ENCODE data around the gene GCG. TPM values are rescaled to one million over a fixed set of nuclear protein-coding genes. Genes with fewer than 3 reads are reported as not detected.

Gene GCG
- total and polyA plus RNA-seq, 4 donors = not detected

DNA sequence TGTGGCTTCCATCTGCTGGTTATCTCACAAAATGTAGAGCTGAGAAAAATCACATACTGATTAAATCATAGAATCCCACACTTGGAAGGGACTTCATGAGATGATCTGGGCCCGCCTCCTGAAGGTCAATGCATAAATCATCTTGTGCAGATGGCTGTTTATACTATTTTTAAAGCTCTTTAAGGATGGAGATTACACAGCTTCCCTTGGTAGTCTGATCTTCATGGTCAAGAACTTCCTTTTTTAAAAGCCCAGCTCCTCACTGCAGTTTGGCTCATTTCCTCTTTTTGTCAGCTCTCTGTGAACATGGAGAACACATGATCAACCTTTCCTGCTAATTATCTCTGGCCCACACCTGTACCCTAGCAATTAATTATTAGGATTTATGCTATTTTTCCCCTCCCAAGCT, 25.9 kb downstream of the GCG start:
- H3K4me3 ChIP-seq (ENCODE audit: low read depth in 1 of 3, low read length in 3 of 3) = no peak overlapping the region
- H3K27me3 ChIP-seq (ENCODE audit: control insufficient read depth in 4 of 4, insufficient read depth in 4 of 4, low read length in 3 of 4) = no peaks in the 10 kb centered on the region
- no peaks in the 10 kb centered on the region for H3K36me3 ChIP-seq (ENCODE audit: control insufficient read depth in 4 of 4, insufficient read depth in 3 of 4, low read depth in 1 of 4, low read length in 3 of 4)
- H3K9me3 ChIP-seq (ENCODE audit: control insufficient read depth in 4 of 4, low read length in 3 of 4) = no peaks in the 10 kb centered on the region
- no peak overlapping the region for H3K27ac ChIP-seq (ENCODE audit: low read depth in 1 of 2, low read length in 2 of 2)
- 53% methylated on average over 1 of the region's 1 CpG for WGBS
- DNase-seq (ENCODE audit: low spot score) = no peak
- no peak for TF ChIP-seq EGR1 (IDR thresholded peaks at IDR 0.05; ENCODE audit: low read depth in 2 of 2)
- no peak for TF ChIP-seq HNF4G (IDR thresholded peaks at IDR 0.05)
- TF ChIP-seq RAD21 (IDR thresholded peaks at IDR 0.05) = no peak
- no peak for TF ChIP-seq JUND (IDR thresholded peaks at IDR 0.05)
- TF ChIP-seq FOXA2 (IDR thresholded peaks at IDR 0.05) = no peak
- no peak for TF ChIP-seq YY1 (IDR thresholded peaks at IDR 0.05)
- TF ChIP-seq FOXA1 (IDR thresholded peaks at IDR 0.05) = no peak
- TF ChIP-seq, protein P1, sequence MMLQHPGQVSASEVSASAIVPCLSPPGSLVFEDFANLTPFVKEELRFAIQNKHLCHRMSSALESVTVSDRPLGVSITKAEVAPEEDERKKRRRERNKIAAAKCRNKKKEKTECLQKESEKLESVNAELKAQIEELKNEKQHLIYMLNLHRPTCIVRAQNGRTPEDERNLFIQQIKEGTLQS (IDR thresholded peaks at IDR 0.05) = no peak
- no peak for TF ChIP-seq SP1 (IDR thresholded peaks at IDR 0.05)
- TF ChIP-seq, protein P2, sequence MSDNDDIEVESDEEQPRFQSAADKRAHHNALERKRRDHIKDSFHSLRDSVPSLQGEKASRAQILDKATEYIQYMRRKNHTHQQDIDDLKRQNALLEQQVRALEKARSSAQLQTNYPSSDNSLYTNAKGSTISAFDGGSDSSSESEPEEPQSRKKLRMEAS (IDR thresholded peaks at IDR 0.05) = no peak
- no peaks in the 10 kb centered on the region for H3K4me1 ChIP-seq (ENCODE audit: control insufficient read depth in 4 of 4, insufficient read depth in 4 of 4, low read length in 3 of 4)
- no peak overlapping the region for H3K9ac ChIP-seq (ENCODE audit: low read depth in 1 of 2, low read length in 2 of 2)

DNA sequence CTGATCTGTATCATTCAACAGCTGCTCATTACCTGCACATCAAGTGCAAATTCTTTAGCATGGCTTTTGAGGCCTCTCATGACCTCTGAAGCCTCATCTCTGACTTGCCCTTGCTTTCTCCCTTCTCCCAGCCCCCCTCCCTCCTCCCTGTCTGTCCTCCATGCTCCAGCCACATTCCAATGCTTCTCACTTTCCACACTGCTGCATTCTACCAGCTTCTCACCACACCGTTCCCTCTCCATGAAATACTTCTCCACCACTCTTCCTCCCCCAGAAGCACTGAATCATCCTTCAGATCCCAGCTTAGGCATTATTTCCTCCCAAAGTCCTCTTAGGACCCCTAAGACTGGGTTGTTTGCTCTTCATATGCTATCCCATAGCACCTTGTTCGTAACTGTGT, 26.9 kb downstream of the GCG start:
- Histone ChIP-seq H3K9ac (ENCODE audit: low read depth in 1 of 2, low read length in 2 of 2) (no peak overlapping the region), H3K4me3 (ENCODE audit: low read depth in 1 of 3, low read length in 3 of 3) (no peak overlapping the region), H3K27me3 (ENCODE audit: control insufficient read depth in 4 of 4, insufficient read depth in 4 of 4, low read length in 3 of 4) (no peaks in the 10 kb centered on the region), H3K36me3 (ENCODE audit: control insufficient read depth in 4 of 4, insufficient read depth in 3 of 4, low read depth in 1 of 4, low read length in 3 of 4) (no peaks in the 10 kb centered on the region), H3K4me1 (ENCODE audit: control insufficient read depth in 4 of 4, insufficient read depth in 4 of 4, low read length in 3 of 4) (no peaks in the 10 kb centered on the region), H3K9me3 (ENCODE audit: control insufficient read depth in 4 of 4, low read length in 3 of 4) (no peaks in the 10 kb centered on the region), H3K27ac (ENCODE audit: low read depth in 1 of 2, low read length in 2 of 2) (no peak overlapping the region)
- TF ChIP-seq HNF4G (IDR thresholded peaks at IDR 0.05) (no peak), NR2F2 (IDR thresholded peaks at IDR 0.05) (no peak), GABPA (IDR thresholded peaks at IDR 0.05 in 1 of 2, conservative IDR thresholded peaks at IDR 0.05 in 1 of 2) (no peak), EGR1 (IDR thresholded peaks at IDR 0.05; ENCODE audit: low read depth in 2 of 2) (no peak), FOXA2 (IDR thresholded peaks at IDR 0.05) (no peak), JUND (IDR thresholded peaks at IDR 0.05) (no peak)
- 94% methylated on average over 2 of the region's 2 CpGs for WGBS
- DNase-seq (ENCODE audit: low spot score) = no peak

DNA sequence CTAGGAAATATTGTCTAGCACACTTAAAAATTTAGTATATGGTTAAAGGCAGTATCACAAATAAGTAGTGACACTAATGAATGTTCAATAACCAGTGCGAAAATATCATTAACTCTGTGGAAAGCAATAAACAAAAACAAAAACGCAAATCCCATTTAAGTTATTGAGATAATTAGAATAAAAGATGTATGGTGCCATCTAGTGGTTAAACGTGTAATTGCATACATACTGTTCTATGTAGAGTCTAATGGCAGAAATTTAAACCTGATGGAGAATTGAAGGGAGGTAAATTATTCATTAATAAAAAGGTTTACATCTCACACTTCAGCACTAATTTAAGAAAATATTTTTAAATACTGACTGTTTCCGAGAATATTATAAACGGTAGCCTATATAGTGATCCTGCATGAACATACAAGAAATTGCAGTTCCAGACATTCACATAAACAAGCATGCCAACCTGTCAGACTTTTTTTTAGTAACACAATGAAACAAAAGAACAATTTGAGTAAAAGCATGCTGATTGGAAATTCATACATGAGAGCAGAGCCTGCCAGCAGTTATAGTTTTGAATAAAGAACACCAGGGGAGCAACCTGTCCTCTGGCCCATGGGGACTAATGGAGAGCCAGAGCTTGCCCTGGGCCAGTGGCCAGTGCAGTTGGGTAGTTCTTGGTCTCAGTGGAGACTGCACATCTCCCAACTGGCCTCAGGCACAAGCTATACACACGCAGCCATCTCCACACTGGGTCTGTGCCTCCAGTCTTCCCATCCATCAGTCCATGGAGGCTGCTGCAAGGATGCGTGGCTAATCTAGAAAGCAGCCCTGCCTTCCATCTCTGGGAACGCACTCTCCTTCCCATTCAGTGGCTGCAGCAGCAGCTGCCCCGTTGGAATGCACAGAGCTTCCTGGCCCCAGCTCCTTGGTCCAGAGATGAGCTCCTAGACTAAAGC, 28.0 kb downstream of the GCG start:
- H3K4me1 ChIP-seq (ENCODE audit: control insufficient read depth in 4 of 4, insufficient read depth in 4 of 4, low read length in 3 of 4) = peaks cover 0 to 1% (median 0%) of the 10 kb centered on the region in 4 donors
- WGBS = 32% methylated on average over 9 of the region's 9 CpGs
- TF ChIP-seq FOXA1 (IDR thresholded peaks at IDR 0.05) (no peak), RAD21 (IDR thresholded peaks at IDR 0.05) (peak; percentile 88 to 91)
- TF ChIP-seq, protein P2 (IDR thresholded peaks at IDR 0.05) = no peak
- TF ChIP-seq, protein P3, sequence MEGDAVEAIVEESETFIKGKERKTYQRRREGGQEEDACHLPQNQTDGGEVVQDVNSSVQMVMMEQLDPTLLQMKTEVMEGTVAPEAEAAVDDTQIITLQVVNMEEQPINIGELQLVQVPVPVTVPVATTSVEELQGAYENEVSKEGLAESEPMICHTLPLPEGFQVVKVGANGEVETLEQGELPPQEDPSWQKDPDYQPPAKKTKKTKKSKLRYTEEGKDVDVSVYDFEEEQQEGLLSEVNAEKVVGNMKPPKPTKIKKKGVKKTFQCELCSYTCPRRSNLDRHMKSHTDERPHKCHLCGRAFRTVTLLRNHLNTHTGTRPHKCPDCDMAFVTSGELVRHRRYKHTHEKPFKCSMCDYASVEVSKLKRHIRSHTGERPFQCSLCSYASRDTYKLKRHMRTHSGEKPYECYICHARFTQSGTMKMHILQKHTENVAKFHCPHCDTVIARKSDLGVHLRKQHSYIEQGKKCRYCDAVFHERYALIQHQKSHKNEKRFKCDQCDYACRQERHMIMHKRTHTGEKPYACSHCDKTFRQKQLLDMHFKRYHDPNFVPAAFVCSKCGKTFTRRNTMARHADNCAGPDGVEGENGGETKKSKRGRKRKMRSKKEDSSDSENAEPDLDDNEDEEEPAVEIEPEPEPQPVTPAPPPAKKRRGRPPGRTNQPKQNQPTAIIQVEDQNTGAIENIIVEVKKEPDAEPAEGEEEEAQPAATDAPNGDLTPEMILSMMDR (IDR thresholded peaks at IDR 0.05; ENCODE audit: low read depth, low read length, missing input control) = peak; percentile 82
- no peak overlapping the region for H3K9ac ChIP-seq (ENCODE audit: low read depth in 1 of 2, low read length in 2 of 2)
- no peak overlapping the region for H3K27ac ChIP-seq (ENCODE audit: low read depth in 1 of 2, low read length in 2 of 2)
- no peaks in the 10 kb centered on the region for H3K9me3 ChIP-seq (ENCODE audit: control insufficient read depth in 4 of 4, low read length in 3 of 4)
- H3K27me3 ChIP-seq (ENCODE audit: control insufficient read depth in 4 of 4, insufficient read depth in 4 of 4, low read length in 3 of 4) = no peaks in the 10 kb centered on the region
- H3K4me3 ChIP-seq (ENCODE audit: low read depth in 1 of 3, low read length in 3 of 3) = no peak overlapping the region
- no peaks in the 10 kb centered on the region for H3K36me3 ChIP-seq (ENCODE audit: control insufficient read depth in 4 of 4, insufficient read depth in 3 of 4, low read depth in 1 of 4, low read length in 3 of 4)
- no peak for DNase-seq (ENCODE audit: low spot score)
